PFSK-1 (cell line): ENCODE measurements around the gene KLHL21.

ENCODE experiments used
- FOXP2 ChIP-seq: optimal IDR thresholded peaks from 2 replicates; pipeline ENCODE3; 2011; ENCODE audit warnings: borderline replicate concordance, control low read depth, inconsistent platforms; ENCODE audit not compliant: insufficient read depth; ENCODE audit errors: extremely low read length, extremely low read depth
- POLR2AphosphoS5 ChIP-seq: IDR thresholded peaks from 2 replicates; pipeline ENCODE4 v1.6.1; 2012; ENCODE audit warnings: low read depth, mild to moderate bottlenecking, control low read depth, low read length, moderate library complexity
- SIN3A ChIP-seq: IDR thresholded peaks from 2 replicates; pipeline ENCODE4 v1.6.1; 2012; ENCODE audit warnings: mild to moderate bottlenecking, low read length, moderate library complexity, borderline replicate concordance; ENCODE audit not compliant: insufficient read depth
- TAF1 ChIP-seq: IDR thresholded peaks from 2 replicates; pipeline ENCODE4 v1.6.1; 2012; ENCODE audit warnings: low read length, control low read depth, borderline replicate concordance; ENCODE audit not compliant: insufficient read depth
- TF ChIP-seq, protein P1 (sequence below), 2 experiments: IDR thresholded peaks; 2 replicates each; pipeline versions ENCODE4 v1.6.1 to v1.8.0; 2011 to 2012; ENCODE audit warnings: low read depth in 2 of 2, low read length in 2 of 2, control low read depth in 1 of 2, inconsistent platforms in 1 of 2, mild to moderate bottlenecking in 1 of 2, moderate library complexity in 1 of 2; ENCODE audit not compliant: insufficient read depth in 1 of 2

DNA sequence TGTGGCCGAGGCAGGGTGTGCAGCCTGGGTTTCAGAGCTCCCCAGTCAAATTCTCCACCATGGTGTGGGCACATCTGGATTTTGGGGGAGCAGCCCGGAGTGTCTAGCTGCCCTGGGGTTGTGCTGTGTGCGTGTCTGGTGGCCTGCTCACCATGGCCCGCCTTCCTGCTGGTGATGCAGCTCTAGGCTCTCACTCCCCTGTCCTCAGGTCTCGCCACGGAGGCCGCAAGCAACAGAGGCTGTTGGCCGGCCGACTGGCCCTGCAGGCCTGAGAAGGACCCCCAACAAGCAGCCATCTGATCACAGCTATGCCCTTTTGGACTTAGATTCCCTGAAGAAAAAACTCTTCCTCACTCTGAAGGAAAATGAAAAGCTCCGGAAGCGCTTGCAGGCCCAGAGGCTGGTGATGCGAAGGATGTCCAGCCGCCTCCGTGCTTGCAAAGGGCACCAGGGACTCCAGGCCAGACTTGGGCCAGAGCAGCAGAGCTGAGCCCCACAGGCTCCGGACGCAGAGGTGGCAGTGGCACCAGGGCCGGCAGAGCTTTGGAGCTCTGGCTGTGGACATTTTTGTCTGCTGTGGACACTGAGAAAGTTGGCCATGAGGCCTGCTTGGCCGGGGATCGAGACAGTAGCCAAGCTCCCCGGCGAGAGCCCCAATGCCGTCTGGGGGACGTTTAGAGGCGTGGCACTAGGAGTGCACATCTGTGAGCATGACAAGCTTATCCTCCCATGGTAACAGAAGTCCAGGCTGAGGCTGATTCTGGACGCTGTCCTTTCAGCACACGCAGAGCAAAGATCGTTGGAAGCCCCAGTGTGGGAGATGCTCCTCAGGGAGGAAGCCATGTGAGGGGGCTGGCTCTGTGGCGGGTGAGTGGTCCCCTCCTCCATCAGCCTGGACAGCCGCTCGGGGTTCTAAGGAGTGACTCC is 30.2 kb upstream of the KLHL21 start:
- TF ChIP-seq, protein P1, sequence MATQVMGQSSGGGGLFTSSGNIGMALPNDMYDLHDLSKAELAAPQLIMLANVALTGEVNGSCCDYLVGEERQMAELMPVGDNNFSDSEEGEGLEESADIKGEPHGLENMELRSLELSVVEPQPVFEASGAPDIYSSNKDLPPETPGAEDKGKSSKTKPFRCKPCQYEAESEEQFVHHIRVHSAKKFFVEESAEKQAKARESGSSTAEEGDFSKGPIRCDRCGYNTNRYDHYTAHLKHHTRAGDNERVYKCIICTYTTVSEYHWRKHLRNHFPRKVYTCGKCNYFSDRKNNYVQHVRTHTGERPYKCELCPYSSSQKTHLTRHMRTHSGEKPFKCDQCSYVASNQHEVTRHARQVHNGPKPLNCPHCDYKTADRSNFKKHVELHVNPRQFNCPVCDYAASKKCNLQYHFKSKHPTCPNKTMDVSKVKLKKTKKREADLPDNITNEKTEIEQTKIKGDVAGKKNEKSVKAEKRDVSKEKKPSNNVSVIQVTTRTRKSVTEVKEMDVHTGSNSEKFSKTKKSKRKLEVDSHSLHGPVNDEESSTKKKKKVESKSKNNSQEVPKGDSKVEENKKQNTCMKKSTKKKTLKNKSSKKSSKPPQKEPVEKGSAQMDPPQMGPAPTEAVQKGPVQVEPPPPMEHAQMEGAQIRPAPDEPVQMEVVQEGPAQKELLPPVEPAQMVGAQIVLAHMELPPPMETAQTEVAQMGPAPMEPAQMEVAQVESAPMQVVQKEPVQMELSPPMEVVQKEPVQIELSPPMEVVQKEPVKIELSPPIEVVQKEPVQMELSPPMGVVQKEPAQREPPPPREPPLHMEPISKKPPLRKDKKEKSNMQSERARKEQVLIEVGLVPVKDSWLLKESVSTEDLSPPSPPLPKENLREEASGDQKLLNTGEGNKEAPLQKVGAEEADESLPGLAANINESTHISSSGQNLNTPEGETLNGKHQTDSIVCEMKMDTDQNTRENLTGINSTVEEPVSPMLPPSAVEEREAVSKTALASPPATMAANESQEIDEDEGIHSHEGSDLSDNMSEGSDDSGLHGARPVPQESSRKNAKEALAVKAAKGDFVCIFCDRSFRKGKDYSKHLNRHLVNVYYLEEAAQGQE (IDR thresholded peaks at IDR 0.05; ENCODE audit: insufficient read depth in 1 of 2, low read depth in 2 of 2, low read length in 2 of 2): no peak
- TF ChIP-seq POLR2AphosphoS5: no peak
- TF ChIP-seq TAF1: no peak
- no peak for TF ChIP-seq SIN3A
- no peak for TF ChIP-seq FOXP2
